ENCODE data around the gene UGT1A5. TPM values are rescaled to one million over a fixed set of nuclear protein-coding genes. Genes with fewer than 3 reads are reported as not detected.

Gene UGT1A5
- total RNA-seq, 1 experiment from 2014 or later, result not detected

GRCh38 chr2:233698740-233699139, 14.0 kb upstream of the UGT1A5 start:
- POLR2A ChIA-PET, result no interaction called here
- BruUV-seq (replicated peaks), result no TSS peak
- intact Hi-C loops (cut with micrococcal nuclease), result no loop called here

GRCh38 chr2:233699424-233700027, 13.2 kb upstream of the UGT1A5 start:
- Histone ChIP-seq H3K79me2 (ENCODE audit: insufficient read depth, low read length) (no peaks in the 10 kb centered on the region), H3K27me3 (ENCODE audit: insufficient read depth, low read length) (no peaks in the 10 kb centered on the region), H3K9me3 (ENCODE audit: control insufficient read depth in 1 of 2, insufficient read depth in 1 of 2, low read depth in 1 of 2, low read length in 2 of 2) (no peaks in the 10 kb centered on the region), H3K9me2 (ENCODE audit: insufficient read depth) (no peaks in the 10 kb centered on the region), H2AFZ (ENCODE audit: low read depth, low read length, poor library complexity, severe bottlenecking) (no peak overlapping the region), H3K4me3 (replicated peaks in 1 of 2; ENCODE audit: low read depth in 1 of 2, low read length in 2 of 2) (no peak overlapping the region), H3K4me2 (ENCODE audit: low read length) (no peak overlapping the region), H3K4me1 (ENCODE audit: control insufficient read depth in 1 of 2, insufficient read depth in 2 of 2, low read length in 2 of 2) (no peaks in the 10 kb centered on the region), H3K36me3 (ENCODE audit: control insufficient read depth in 1 of 2, insufficient read depth in 2 of 2, low read length in 2 of 2) (no peaks in the 10 kb centered on the region), H4K20me1 (ENCODE audit: insufficient read depth) (no peaks in the 10 kb centered on the region), H3K27ac (ENCODE audit: low read depth, low read length) (no peak overlapping the region), H3K9ac (ENCODE audit: low read length) (no peak overlapping the region)
- no TSS peak for BruUV-seq (replicated peaks)
- intact Hi-C loops (cut with micrococcal nuclease), result no loop called here
- ChIA-PET CTCF (no interaction called here), RAD21 (ENCODE audit: low non-redundant PET in 1 of 2, low total read pairs in 2 of 2, uncharacterized antibody in 2 of 2, unreplicated experiment in 2 of 2) (no interaction called here), POLR2A (no interaction called here)
- DNase-seq (ENCODE audit: low read depth, low spot score), result no peak
- TF ChIP-seq CBX3 (IDR thresholded peaks at IDR 0.05; ENCODE audit: low read depth) (no peak), ELF1 (IDR thresholded peaks at IDR 0.05; ENCODE audit: borderline replicate concordance, low read depth) (no peak), YY1 (IDR thresholded peaks at IDR 0.05; ENCODE audit: extremely low read depth, insufficient replicate concordance, low read depth, low read length) (no peak), SRF (IDR thresholded peaks at IDR 0.05; ENCODE audit: low read depth) (no peak), SIN3A (IDR thresholded peaks at IDR 0.05; ENCODE audit: low read depth) (no peak), JUND (IDR thresholded peaks at IDR 0.05) (no peak)
- TF ChIP-seq, protein P1, sequence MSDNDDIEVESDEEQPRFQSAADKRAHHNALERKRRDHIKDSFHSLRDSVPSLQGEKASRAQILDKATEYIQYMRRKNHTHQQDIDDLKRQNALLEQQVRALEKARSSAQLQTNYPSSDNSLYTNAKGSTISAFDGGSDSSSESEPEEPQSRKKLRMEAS (IDR thresholded peaks at IDR 0.05), result no peak
- ATAC-seq, result no peak

More at GRCh38 chr2:233698740-233699139, 14.0 kb upstream of the UGT1A5 start:
- RAD21 ChIA-PET (ENCODE audit: low non-redundant PET in 1 of 2, low total read pairs in 2 of 2, uncharacterized antibody in 2 of 2, unreplicated experiment in 2 of 2), result no interaction called here
- Histone ChIP-seq H3K4me3 (replicated peaks in 1 of 2; ENCODE audit: low read depth in 1 of 2, low read length in 2 of 2) (no peak overlapping the region), H3K4me2 (ENCODE audit: low read length) (no peak overlapping the region), H3K9me3 (ENCODE audit: control insufficient read depth in 1 of 2, insufficient read depth in 1 of 2, low read depth in 1 of 2, low read length in 2 of 2) (no peaks in the 10 kb centered on the region), H3K4me1 (ENCODE audit: control insufficient read depth in 1 of 2, insufficient read depth in 2 of 2, low read length in 2 of 2) (no peaks in the 10 kb centered on the region), H3K27me3 (ENCODE audit: insufficient read depth, low read length) (no peaks in the 10 kb centered on the region), H4K20me1 (ENCODE audit: insufficient read depth) (no peaks in the 10 kb centered on the region), H3K36me3 (ENCODE audit: control insufficient read depth in 1 of 2, insufficient read depth in 2 of 2, low read length in 2 of 2) (no peaks in the 10 kb centered on the region), H3K9ac (ENCODE audit: low read length) (no peak overlapping the region), H3K27ac (ENCODE audit: low read depth, low read length) (no peak overlapping the region), H2AFZ (ENCODE audit: low read depth, low read length, poor library complexity, severe bottlenecking) (no peak overlapping the region), H3K9me2 (ENCODE audit: insufficient read depth) (no peaks in the 10 kb centered on the region), H3K79me2 (ENCODE audit: insufficient read depth, low read length) (no peaks in the 10 kb centered on the region)
- ATAC-seq (no peak), DNase-seq (ENCODE audit: low read depth, low spot score) (no peak)
- TF ChIP-seq EGR1 (IDR thresholded peaks at IDR 0.05; ENCODE audit: low read depth), result no peak
- TF ChIP-seq, protein P1 (IDR thresholded peaks at IDR 0.05), result no peak
- CTCF ChIA-PET, result no interaction called here

Measured in HCT116 (cell line).